ENCODE measurements around the gene RNF141. TPM values are rescaled to one million over a fixed set of nuclear protein-coding genes. Genes with fewer than 3 reads are reported as not detected.

The RNF141 gene
- total RNA-seq, 1 donor from 2014 or later = 49.3 TPM

GRCh38 chr11:10488121-10488933, 52.7 kb downstream of the RNF141 start:
- no peaks in the 10 kb centered on the region for H3K9me3 ChIP-seq (ENCODE audit: low read depth)
- Mint-ChIP-seq H3K4me1 (peaks cover 28% of the 10 kb centered on the region), H3K9me3 (peaks cover 6% of the 10 kb centered on the region), H3K36me3 (peaks cover 7% of the 10 kb centered on the region), H3K27me3 (ENCODE audit: insufficient read depth, low read depth) (peaks cover 7% of the 10 kb centered on the region), H3K4me3 (no peak overlapping the region), H3K27ac (peak overlapping the region; percentile 62)
- H3K4me1 ChIP-seq = peaks cover 11% of the 10 kb centered on the region
- H3K36me3 ChIP-seq = no peaks in the 10 kb centered on the region
- no peak for DNase-seq (ENCODE audit: low spot score)
- H3K27ac ChIP-seq = no peak overlapping the region
- no peak overlapping the region for H3K9ac ChIP-seq
- H3K4me3 ChIP-seq = no peak overlapping the region
- H3K4me2 ChIP-seq = no peak overlapping the region
- no peak overlapping the region for H2AFZ ChIP-seq (replicated peaks)
- peaks cover 4% of the 10 kb centered on the region for H3F3A ChIP-seq (ENCODE audit: low read depth)
- no peak for TF ChIP-seq EZH2 (IDR thresholded peaks at IDR 0.05)
- TF ChIP-seq CTCF (IDR thresholded peaks at IDR 0.05) = no peak
- TF ChIP-seq EZH2phosphoT487 (IDR thresholded peaks at IDR 0.05) = no peak
- H3K79me2 ChIP-seq (ENCODE audit: low read depth) = no peaks in the 10 kb centered on the region
- no peaks in the 10 kb centered on the region for H3K27me3 ChIP-seq
- no peaks in the 10 kb centered on the region for H4K20me1 ChIP-seq (ENCODE audit: low read depth)

DNA sequence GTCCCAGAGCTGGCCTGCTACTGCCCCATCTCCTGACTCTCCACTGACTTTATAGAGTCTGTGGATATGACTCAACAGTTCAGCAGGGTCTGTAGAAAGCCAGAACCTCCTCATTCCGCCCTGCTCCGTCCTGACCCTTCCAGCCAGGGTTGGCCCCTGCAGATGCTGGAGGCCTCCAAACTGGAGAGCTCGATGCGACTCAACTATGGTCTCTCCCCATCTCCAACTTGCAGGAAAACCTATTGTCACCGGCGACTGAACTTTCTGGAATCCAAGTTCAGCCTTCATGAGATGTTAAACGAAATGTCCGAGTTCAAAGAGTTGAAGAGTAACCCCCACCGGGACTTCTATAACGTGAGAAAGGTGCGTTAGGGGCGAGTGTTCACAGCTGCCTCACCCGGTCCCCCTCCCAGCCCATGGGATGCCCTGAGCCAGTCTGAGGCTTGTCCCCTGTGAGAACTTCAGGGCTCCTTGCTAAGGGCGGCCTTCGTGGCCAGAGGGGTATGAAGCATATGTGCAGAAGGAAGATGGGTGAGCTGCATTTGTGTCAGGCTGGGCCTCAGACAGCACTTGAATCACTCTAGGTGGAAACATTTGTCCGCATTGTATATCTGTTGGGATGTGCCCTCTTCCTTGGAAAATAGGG, 53.9 kb downstream of the RNF141 start:
- Mint-ChIP-seq H3K4me3 (no peak overlapping the region), H3K4me1 (peaks cover 28% of the 10 kb centered on the region), H3K9me3 (peaks cover under 1% of the 10 kb centered on the region), H3K27ac (no peak overlapping the region), H3K27me3 (ENCODE audit: insufficient read depth, low read depth) (peaks cover 3% of the 10 kb centered on the region), H3K36me3 (peaks cover 4% of the 10 kb centered on the region)
- Histone ChIP-seq H3K27ac (no peak overlapping the region), H3K36me3 (no peaks in the 10 kb centered on the region), H3K27me3 (no peaks in the 10 kb centered on the region), H3K4me2 (no peak overlapping the region), H4K20me1 (ENCODE audit: low read depth) (no peaks in the 10 kb centered on the region), H3K4me1 (peaks cover 11% of the 10 kb centered on the region), H3K4me3 (no peak overlapping the region), H3K79me2 (ENCODE audit: low read depth) (no peaks in the 10 kb centered on the region), H3F3A (ENCODE audit: low read depth) (peaks cover 4% of the 10 kb centered on the region), H3K9me3 (ENCODE audit: low read depth) (no peaks in the 10 kb centered on the region), H3K9ac (no peak overlapping the region), H2AFZ (replicated peaks) (no peak overlapping the region)
- no peak for TF ChIP-seq CTCF (IDR thresholded peaks at IDR 0.05)
- TF ChIP-seq EZH2phosphoT487 (IDR thresholded peaks at IDR 0.05) = no peak
- TF ChIP-seq EZH2 (IDR thresholded peaks at IDR 0.05) = no peak
- DNase-seq (ENCODE audit: low spot score) = no peak

DNA sequence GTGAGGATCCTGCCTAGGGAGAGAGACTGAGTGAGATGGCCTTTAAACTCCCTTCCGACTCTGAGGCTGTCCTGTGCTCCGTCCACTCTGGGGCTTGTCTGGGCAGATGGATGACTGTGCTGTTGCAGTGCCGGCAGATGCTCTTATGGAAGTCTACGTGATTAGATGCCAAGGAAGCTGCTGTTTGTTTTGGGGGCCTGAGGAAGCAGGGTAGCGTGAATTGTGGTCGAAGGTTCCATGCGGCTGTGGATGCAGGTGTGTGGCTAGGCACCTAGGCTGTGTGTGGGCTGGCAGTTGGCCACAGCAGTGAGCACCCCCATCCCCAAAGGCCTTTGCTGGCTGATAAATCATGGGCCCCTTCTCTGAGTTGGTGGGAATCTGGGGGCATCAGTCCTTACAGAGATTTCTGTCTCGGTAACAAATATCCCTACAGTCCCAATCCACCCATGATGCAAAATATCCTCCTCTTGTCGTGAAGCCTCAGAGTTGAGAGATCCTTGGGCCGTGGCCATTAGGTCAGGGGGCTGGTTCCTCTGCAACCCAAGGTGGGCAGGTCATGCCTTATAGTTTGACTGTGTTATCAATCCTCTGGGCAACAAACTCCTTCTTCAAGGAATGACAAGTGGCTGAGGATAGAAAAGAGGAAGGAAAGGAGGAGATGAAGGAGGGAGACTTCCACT, 54.7 kb downstream of the RNF141 start:
- H2AFZ ChIP-seq (replicated peaks) = no peak overlapping the region
- TF ChIP-seq EZH2 (IDR thresholded peaks at IDR 0.05) (no peak), EZH2phosphoT487 (IDR thresholded peaks at IDR 0.05) (no peak), CTCF (IDR thresholded peaks at IDR 0.05) (no peak)
- H3K9ac ChIP-seq = no peak overlapping the region

More for the DNA sequence above, 54.7 kb downstream of the RNF141 start:
- H3K4me3 ChIP-seq = no peak overlapping the region
- DNase-seq (ENCODE audit: low spot score) = no peak
- no peaks in the 10 kb centered on the region for H3K27me3 ChIP-seq
- peak overlapping the region; percentile 50 for H3K27ac Mint-ChIP-seq
- H4K20me1 ChIP-seq (ENCODE audit: low read depth) = no peaks in the 10 kb centered on the region
- H3K9me3 ChIP-seq (ENCODE audit: low read depth) = no peaks in the 10 kb centered on the region
- H3K27me3 Mint-ChIP-seq (ENCODE audit: insufficient read depth, low read depth) = no peaks in the 10 kb centered on the region
- peaks cover 26% of the 10 kb centered on the region for H3K4me1 Mint-ChIP-seq
- H3K79me2 ChIP-seq (ENCODE audit: low read depth) = no peaks in the 10 kb centered on the region
- no peak overlapping the region for H3K4me3 Mint-ChIP-seq
- H3K27ac ChIP-seq = no peak overlapping the region
- no peak overlapping the region for H3K4me2 ChIP-seq
- H3K4me1 ChIP-seq = peaks cover 10% of the 10 kb centered on the region
- H3K9me3 Mint-ChIP-seq = no peaks in the 10 kb centered on the region
- peaks cover 4% of the 10 kb centered on the region for H3K36me3 Mint-ChIP-seq
- peaks cover 4% of the 10 kb centered on the region for H3F3A ChIP-seq (ENCODE audit: low read depth)
- H3K36me3 ChIP-seq = no peaks in the 10 kb centered on the region

All from neural progenitor cell (in vitro differentiated cells).